Testis (tissue), 2 donors: ENCODE results near the gene PRPS1.

ENCODE experiments used
- POLR2A ChIP-seq: fragments of 450-650 bp; IDR thresholded peaks from one replicate; pipeline ENCODE4 v1.6.1; 2017; ENCODE audit warnings: antibody characterized with exemption, mild to moderate bottlenecking, moderate library complexity
- TF ChIP-seq, protein P1 (sequence below), 3 experiments: fragments of 450-650 bp in 2 of 3; fragments of 200-600 bp in 1 of 3; sonication (generic) in 1 of 3; IDR thresholded peaks; one replicate each; pipeline ENCODE4 v1.5.1; 2016 to 2019; ENCODE audit warnings: antibody characterized with exemption in 3 of 3, mild to moderate bottlenecking in 2 of 3, moderate library complexity in 1 of 3

- TF ChIP-seq, protein P1, sequence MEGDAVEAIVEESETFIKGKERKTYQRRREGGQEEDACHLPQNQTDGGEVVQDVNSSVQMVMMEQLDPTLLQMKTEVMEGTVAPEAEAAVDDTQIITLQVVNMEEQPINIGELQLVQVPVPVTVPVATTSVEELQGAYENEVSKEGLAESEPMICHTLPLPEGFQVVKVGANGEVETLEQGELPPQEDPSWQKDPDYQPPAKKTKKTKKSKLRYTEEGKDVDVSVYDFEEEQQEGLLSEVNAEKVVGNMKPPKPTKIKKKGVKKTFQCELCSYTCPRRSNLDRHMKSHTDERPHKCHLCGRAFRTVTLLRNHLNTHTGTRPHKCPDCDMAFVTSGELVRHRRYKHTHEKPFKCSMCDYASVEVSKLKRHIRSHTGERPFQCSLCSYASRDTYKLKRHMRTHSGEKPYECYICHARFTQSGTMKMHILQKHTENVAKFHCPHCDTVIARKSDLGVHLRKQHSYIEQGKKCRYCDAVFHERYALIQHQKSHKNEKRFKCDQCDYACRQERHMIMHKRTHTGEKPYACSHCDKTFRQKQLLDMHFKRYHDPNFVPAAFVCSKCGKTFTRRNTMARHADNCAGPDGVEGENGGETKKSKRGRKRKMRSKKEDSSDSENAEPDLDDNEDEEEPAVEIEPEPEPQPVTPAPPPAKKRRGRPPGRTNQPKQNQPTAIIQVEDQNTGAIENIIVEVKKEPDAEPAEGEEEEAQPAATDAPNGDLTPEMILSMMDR (IDR thresholded peaks at IDR 0.05), result no peak
- TF ChIP-seq POLR2A, result no peak
These were observed 59.1 kb downstream of the PRPS1 start for GRCh38 chrX:107687445-107687844.
